Endothelial cell of umbilical vein (primary cell): Measurements from ENCODE around the gene PLXDC2. TPM values are rescaled to one million over a fixed set of nuclear protein-coding genes. Genes with fewer than 3 reads are reported as not detected.

Experiments
- BruUV-seq: library from RNA; stranded (reverse); fragments of 400-500 nt; replicated peaks from 2 replicates; lab custom pipeline; 2021; lab: Mats Ljungman, UMichigan
- CTCF ChIA-PET: fragments of 300-600, 350-600 bp; sonication (Branson Sonifier 250); formaldehyde crosslinking; loops from one replicate; lab custom pipeline; 2021; ENCODE audit warnings: antibody characterized with exemption, inconsistent platforms; lab: Charles Lee
- POLR2A ChIA-PET: fragments of 300-600, 350-600 bp; sonication (Branson Sonifier 250); formaldehyde crosslinking; loops from one replicate; lab custom pipeline; 2021; ENCODE audit warnings: antibody characterized with exemption, inconsistent platforms; lab: Charles Lee
- DNase-seq: peaks from one replicate; pipeline ENCODE4 v3.0.0-alpha.2; 2011; ENCODE audit warnings: low read depth, low spot score
- FAIRE-seq: peaks from 2 replicates; lab custom pipeline; 2011; peaks lifted over from hg19 to GRCh38; lab: Jason Lieb, UNC
- H2AFZ ChIP-seq: 2 replicates; pipeline ENCODE4 v1.6.0; 2012; ENCODE audit warnings: low read depth, low read length, control low read depth, inconsistent platforms
- H3K27ac ChIP-seq: 2 replicates; pipeline ENCODE4 v1.5.1; 2011; ENCODE audit warnings: low read depth, mild to moderate bottlenecking, control low read depth, low read length, moderate library complexity; ENCODE audit not compliant: insufficient read depth
- H3K27me3 ChIP-seq, 2 experiments: 2 replicates each; pipeline versions ENCODE4 v1.6.0 to v1.6.1; 2011; ENCODE audit warnings: low read length in 2 of 2, mixed read lengths in 1 of 2; ENCODE audit not compliant: control insufficient read depth in 2 of 2, insufficient read depth in 2 of 2
- H3K36me3 ChIP-seq, 2 experiments: 2 replicates in 1 of 2; 3 replicates in 1 of 2; pipeline ENCODE4 v1.5.1; 2011; ENCODE audit warnings: low read length in 2 of 2, mild to moderate bottlenecking in 1 of 2, moderate library complexity in 1 of 2; ENCODE audit not compliant: control insufficient read depth in 2 of 2, insufficient read depth in 2 of 2; ENCODE audit errors: extremely low read depth in 1 of 2
- H3K4me1 ChIP-seq: 3 replicates; pipeline ENCODE4 v1.5.1; 2011; ENCODE audit warnings: mild to moderate bottlenecking, low read length; ENCODE audit not compliant: control insufficient read depth, insufficient read depth; ENCODE audit errors: extremely low read depth
- H3K4me2 ChIP-seq: 2 replicates; pipeline ENCODE4 v1.6.1; 2011; ENCODE audit warnings: low read length, control low read depth, mixed read lengths; ENCODE audit not compliant: insufficient read depth
- H3K4me3 ChIP-seq, 3 experiments: fragments of 200-600 bp in 1 of 3; sonication (generic), shearing (Covaris generic) in 1 of 3; replicated peaks in 1 of 3; 2 replicates each; pipeline ENCODE4 v1.5.1; 2011 to 2016; ENCODE audit warnings: control low read depth in 3 of 3, low read length in 3 of 3, mild to moderate bottlenecking in 2 of 3, inconsistent platforms in 1 of 3, low read depth in 1 of 3, moderate library complexity in 1 of 3; ENCODE audit not compliant: insufficient read depth in 1 of 3
- H3K79me2 ChIP-seq: 2 replicates; pipeline ENCODE4 v1.6.0; 2012; ENCODE audit warnings: low read length, inconsistent platforms; ENCODE audit not compliant: control insufficient read depth, insufficient read depth
- H3K9ac ChIP-seq: replicated peaks from 2 replicates; pipeline ENCODE3; 2011; ENCODE audit warnings: low read length, control low read depth; ENCODE audit not compliant: insufficient read depth; ENCODE audit errors: extremely low read depth
- H3K9me1 ChIP-seq: replicated peaks from 3 replicates; pipeline ENCODE4 v1.6.0; 2011; ENCODE audit warnings: mild to moderate bottlenecking, low read length; ENCODE audit not compliant: control insufficient read depth, insufficient read depth; ENCODE audit errors: extremely low read depth
- H3K9me3 ChIP-seq: replicated peaks from 2 replicates; pipeline ENCODE4 v1.5.1; 2012; ENCODE audit warnings: low read length, inconsistent platforms; ENCODE audit not compliant: control insufficient read depth, insufficient read depth
- H4K20me1 ChIP-seq: replicated peaks from 2 replicates; pipeline ENCODE3; 2011; ENCODE audit warnings: mild to moderate bottlenecking, low read length; ENCODE audit not compliant: control insufficient read depth, insufficient read depth; ENCODE audit errors: extremely low read depth
- EZH2 ChIP-seq: IDR thresholded peaks from 2 replicates; pipeline ENCODE4 v1.6.1; 2012; ENCODE audit warnings: borderline replicate concordance, low read depth, mild to moderate bottlenecking, moderate library complexity, low read length, inconsistent platforms; ENCODE audit not compliant: severe bottlenecking
- FOS ChIP-seq: IDR thresholded peaks from 2 replicates; pipeline ENCODE4 v1.6.1; 2011; ENCODE audit warnings: mild to moderate bottlenecking, low read length, moderate library complexity, borderline replicate concordance; ENCODE audit not compliant: insufficient read depth
- GATA2 ChIP-seq: IDR thresholded peaks from 2 replicates; pipeline ENCODE4 v1.7.0; 2011; ENCODE audit warnings: low read depth, mild to moderate bottlenecking, moderate library complexity, mixed read lengths, low read length; ENCODE audit not compliant: insufficient read length, insufficient read depth
- JUN ChIP-seq: IDR thresholded peaks from 2 replicates; pipeline ENCODE4 v1.6.1; 2011; ENCODE audit warnings: borderline replicate concordance, low read depth; ENCODE audit not compliant: insufficient read length, insufficient read depth
- MAX ChIP-seq: IDR thresholded peaks from 2 replicates; pipeline ENCODE4 v1.6.1; 2011; ENCODE audit not compliant: insufficient read depth, insufficient read length
- MYC ChIP-seq: IDR thresholded peaks from one replicate; pipeline ENCODE4 v1.6.1; 2011; ENCODE audit warnings: mild to moderate bottlenecking, low read depth, low read length
- POLR2A ChIP-seq: IDR thresholded peaks from 2 replicates; pipeline ENCODE4 v1.6.1; 2012; ENCODE audit warnings: low read depth, mild to moderate bottlenecking, control low read depth, low read length
- POLR2AphosphoS5 ChIP-seq: IDR thresholded peaks from 2 replicates; pipeline ENCODE4 v1.6.1; 2012; ENCODE audit warnings: low read depth, mild to moderate bottlenecking, control low read depth, low read length, moderate library complexity; ENCODE audit not compliant: insufficient read depth
- dilution Hi-C: fragments of 300-500 bp; cut with MboI; formaldehyde crosslinking; loops from one replicate; pipeline ENCODE4 v1.15.0; 2019; ENCODE audit warnings: low sequenced_read_pairs; ENCODE audit not compliant: extremely low pct_ligation_motif_present
- intact Hi-C: fragments of 100-400 bp; cut with micrococcal nuclease; formaldehyde crosslinking; loops from one replicate; pipeline ENCODE4 v1.10.0; 2022
- polyA plus RNA-seq, 4 experiments: library from polyadenylated mRNA; depleted of rRNA in 3 of 4; stranded (reverse) in 3 of 4; unstranded in 1 of 4; fragments of >200 nt; gene quantifications; 2 replicates each; pipeline versions ENCODE4 v1.2.1 to v1.2.3, GENCODE V29; 2011 to 2012; ENCODE audit warnings: missing spikeins in 1 of 4
- total RNA-seq: library from RNA; stranded (reverse); gene quantifications from 2 replicates; pipeline ENCODE4 v1.2.3, GENCODE V29; 2021
- TF ChIP-seq, protein P1 (sequence below), 2 donors: IDR thresholded peaks; 1 replicate in 1 of 2; 2 replicates in 1 of 2; pipeline ENCODE4 v1.5.1; 2011; ENCODE audit warnings: low read length in 2 of 2, mild to moderate bottlenecking in 2 of 2, moderate library complexity in 2 of 2, control low read depth in 1 of 2, inconsistent platforms in 1 of 2, low read depth in 1 of 2; ENCODE audit not compliant: insufficient read depth in 1 of 2; ENCODE audit errors: extremely low read depth in 1 of 2

PLXDC2 gene
- total and polyA plus RNA-seq, 2 donors (not counting 3 experiments of a cell fraction or from before 2014, with no cell fraction given) = 0.32 to 1.2 TPM

- H3K9me1 ChIP-seq = no peaks in the 10 kb centered on the region
- H2AFZ ChIP-seq = no peak overlapping the region
- no peak overlapping the region for H3K9ac ChIP-seq
- no peak overlapping the region for H3K4me2 ChIP-seq
- H3K79me2 ChIP-seq = no peaks in the 10 kb centered on the region
- no peaks in the 10 kb centered on the region for H3K36me3 ChIP-seq
- H3K4me3 ChIP-seq = no peak overlapping the region
- H3K27me3 ChIP-seq = no peaks in the 10 kb centered on the region
- dilution Hi-C loops (no loop called here), intact Hi-C loops (no loop called here)
- DNase-seq = no peak
- BruUV-seq = no TSS peak
- ChIA-PET POLR2A (no interaction called here), CTCF (no interaction called here)
- no peaks in the 10 kb centered on the region for H3K4me1 ChIP-seq
- TF ChIP-seq MYC = no peak
- TF ChIP-seq JUN = no peak
- peaks cover 3% of the 10 kb centered on the region for H3K9me3 ChIP-seq
- H4K20me1 ChIP-seq = no peaks in the 10 kb centered on the region
- H3K27ac ChIP-seq = no peak overlapping the region
- no peak for FAIRE-seq
Measured at GRCh38 chr10:20142311-20142710, 326.1 kb downstream of the PLXDC2 start.

- intact Hi-C loops (no loop called here), dilution Hi-C loops (no loop called here)
- Histone ChIP-seq H3K4me3 (no peak overlapping the region), H3K36me3 (no peaks in the 10 kb centered on the region), H3K4me1 (no peaks in the 10 kb centered on the region), H3K9me3 (no peaks in the 10 kb centered on the region), H3K4me2 (no peak overlapping the region), H4K20me1 (no peaks in the 10 kb centered on the region), H3K79me2 (no peaks in the 10 kb centered on the region), H2AFZ (no peak overlapping the region), H3K27me3 (no peaks in the 10 kb centered on the region), H3K9me1 (no peaks in the 10 kb centered on the region), H3K27ac (no peak overlapping the region), H3K9ac (no peak overlapping the region)
- FAIRE-seq (no peak), DNase-seq (no peak)
- CTCF ChIA-PET = no interaction called here
- POLR2A ChIA-PET = no interaction called here
- TF ChIP-seq FOS = no peak
- TF ChIP-seq GATA2 = no peak
- no peak for TF ChIP-seq POLR2A
- TF ChIP-seq POLR2AphosphoS5 = no peak
- TF ChIP-seq, protein P1, sequence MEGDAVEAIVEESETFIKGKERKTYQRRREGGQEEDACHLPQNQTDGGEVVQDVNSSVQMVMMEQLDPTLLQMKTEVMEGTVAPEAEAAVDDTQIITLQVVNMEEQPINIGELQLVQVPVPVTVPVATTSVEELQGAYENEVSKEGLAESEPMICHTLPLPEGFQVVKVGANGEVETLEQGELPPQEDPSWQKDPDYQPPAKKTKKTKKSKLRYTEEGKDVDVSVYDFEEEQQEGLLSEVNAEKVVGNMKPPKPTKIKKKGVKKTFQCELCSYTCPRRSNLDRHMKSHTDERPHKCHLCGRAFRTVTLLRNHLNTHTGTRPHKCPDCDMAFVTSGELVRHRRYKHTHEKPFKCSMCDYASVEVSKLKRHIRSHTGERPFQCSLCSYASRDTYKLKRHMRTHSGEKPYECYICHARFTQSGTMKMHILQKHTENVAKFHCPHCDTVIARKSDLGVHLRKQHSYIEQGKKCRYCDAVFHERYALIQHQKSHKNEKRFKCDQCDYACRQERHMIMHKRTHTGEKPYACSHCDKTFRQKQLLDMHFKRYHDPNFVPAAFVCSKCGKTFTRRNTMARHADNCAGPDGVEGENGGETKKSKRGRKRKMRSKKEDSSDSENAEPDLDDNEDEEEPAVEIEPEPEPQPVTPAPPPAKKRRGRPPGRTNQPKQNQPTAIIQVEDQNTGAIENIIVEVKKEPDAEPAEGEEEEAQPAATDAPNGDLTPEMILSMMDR (IDR thresholded peaks at IDR 0.05; ENCODE audit: extremely low read depth in 1 of 2, insufficient read depth in 1 of 2, low read depth in 1 of 2, low read length in 2 of 2) = no peak
- no peak for TF ChIP-seq MAX
- TF ChIP-seq MYC = no peak
- TF ChIP-seq JUN = no peak
- no peak for TF ChIP-seq EZH2
- no TSS peak for BruUV-seq
Measured at GRCh38 chr10:20144268-20144667, 328.0 kb downstream of the PLXDC2 start.
